ENCODE results near the gene ABHD5.

ABHD5 gene

GRCh38 chr3:43726521-43726920 lies 35.8 kb downstream of the ABHD5 start:
- DNase-seq, result no peak

- DNase-seq, result no peak
Observed at GRCh38 chr3:43727930-43728329, 37.2 kb downstream of the ABHD5 start.

- DNase-seq, result no peak
Observed at GRCh38 chr3:43728476-43728875, 37.7 kb downstream of the ABHD5 start.

GRCh38 chr3:43728947-43729346 lies 38.2 kb downstream of the ABHD5 start:
- no peak for DNase-seq

GRCh38 chr3:43729707-43730414 lies 39.1 kb downstream of the ABHD5 start:
- no peak for DNase-seq

- no peak for DNase-seq
Observed at GRCh38 chr3:43732747-43733425, 42.1 kb downstream of the ABHD5 start.

- no peak for DNase-seq
Observed at GRCh38 chr3:43733459-43734384, 43.0 kb downstream of the ABHD5 start.

- DNase-seq, result no peak
Observed at GRCh38 chr3:43734685-43735084, 43.9 kb downstream of the ABHD5 start.

GRCh38 chr3:43735618-43736017 lies 44.9 kb downstream of the ABHD5 start:
- DNase-seq, result no peak

- DNase-seq, result no peak
Observed at GRCh38 chr3:43736558-43737440, 46.1 kb downstream of the ABHD5 start.

- DNase-seq, result no peak
Observed at GRCh38 chr3:43738305-43738704, 47.6 kb downstream of the ABHD5 start.

- DNase-seq, result no peak
Observed at GRCh38 chr3:43742920-43743319, 52.2 kb downstream of the ABHD5 start.

- no peak for DNase-seq
Observed at GRCh38 chr3:43747641-43748040, 56.9 kb downstream of the ABHD5 start.

GRCh38 chr3:43748179-43748578 lies 57.4 kb downstream of the ABHD5 start:
- no peak for DNase-seq

GRCh38 chr3:43748645-43749044 lies 57.9 kb downstream of the ABHD5 start:
- no peak for DNase-seq

- no peak for DNase-seq
Observed at GRCh38 chr3:43752905-43753304, 62.2 kb downstream of the ABHD5 start.

- DNase-seq, result no peak
Observed at GRCh38 chr3:43753741-43754715, 63.3 kb downstream of the ABHD5 start.

- DNase-seq, result no peak
Observed at GRCh38 chr3:43755516-43756200, 64.9 kb downstream of the ABHD5 start.

- DNase-seq, result no peak
Observed at GRCh38 chr3:43757666-43758321, 67.1 kb downstream of the ABHD5 start.

GRCh38 chr3:43758592-43759225 lies 68.0 kb downstream of the ABHD5 start:
- DNase-seq, result no peak

Measured in NCI-H524 (cell line).